AG08396 (cell line): ENCODE measurements around the gene ZNF507.
A peak's percentile ranks its signal among the peaks of the same experiment; 100 is the strongest.
"Not testable (repeated sequence)": the region's sequence is repeated elsewhere in the genome, so short reads cannot be mapped to it uniquely, and the experiment has no call there.

Source experiments
- DNase-seq: peaks from one replicate; pipeline ENCODE4 v3.0.0; 2012; ENCODE audit warnings: low spot score, mixed read lengths

ZNF507 gene

GRCh38 chr19:32415246-32415645, 69.8 kb downstream of the ZNF507 start:
- no peak for DNase-seq

- no peak for DNase-seq
Observed at GRCh38 chr19:32415669-32416068, 70.3 kb downstream of the ZNF507 start.

- DNase-seq = peak; percentile 33
Observed at GRCh38 chr19:32416749-32417456, 71.5 kb downstream of the ZNF507 start.

- no peak for DNase-seq
Observed at GRCh38 chr19:32418155-32418554, 72.7 kb downstream of the ZNF507 start.

GRCh38 chr19:32421589-32422361, 76.4 kb downstream of the ZNF507 start:
- no peak for DNase-seq

- DNase-seq = no peak
Observed at GRCh38 chr19:32422435-32422834, 77.0 kb downstream of the ZNF507 start.

- not testable (repeated sequence) for DNase-seq
Observed at GRCh38 chr19:32423944-32424343, 78.5 kb downstream of the ZNF507 start.

- no peak for DNase-seq
Observed at GRCh38 chr19:32427536-32427935, 82.1 kb downstream of the ZNF507 start.

GRCh38 chr19:32436692-32437091, 91.3 kb downstream of the ZNF507 start:
- DNase-seq = no peak

GRCh38 chr19:32437096-32437495, 91.7 kb downstream of the ZNF507 start:
- no peak for DNase-seq
